Natural killer cell (primary cell): ENCODE measurements around the gene ABHD15. TPM values are rescaled to one million over a fixed set of nuclear protein-coding genes. Genes with fewer than 3 reads are reported as not detected.

Experiments used
- ATAC-seq, 3 donors: fragments of 150-1000 bp in 2 of 3; fragments of 200-7000 bp in 1 of 3; cut with Tn5 transposase; 1 replicate in 1 of 3; 2 replicates in 2 of 3; pipeline ENCODE4 v1.10.0; 2021; ENCODE audit warnings: mild to moderate bottlenecking in 2 of 3, moderate library complexity in 2 of 3
- DNase-seq, 2 donors: peaks; one replicate each; pipeline versions ENCODE4 v3.0.0 to v3.0.0-alpha.2; 2013 to 2021; ENCODE audit warnings: mixed read lengths in 1 of 2
- H3K27ac ChIP-seq: one replicate; pipeline ENCODE4 v1.5.1; 2013; ENCODE audit warnings: mild to moderate bottlenecking, low read length
- H3K27me3 ChIP-seq: one replicate; pipeline ENCODE4 v1.6.1; 2013; ENCODE audit warnings: low read length; ENCODE audit not compliant: control insufficient read depth, insufficient read depth
- H3K36me3 ChIP-seq: one replicate; pipeline ENCODE4 v1.6.1; 2013; ENCODE audit warnings: low read length; ENCODE audit not compliant: control insufficient read depth, insufficient read depth
- H3K4me1 ChIP-seq: one replicate; pipeline ENCODE4 v1.6.1; 2013; ENCODE audit warnings: low read length; ENCODE audit not compliant: control insufficient read depth, insufficient read depth
- H3K4me3 ChIP-seq: one replicate; pipeline ENCODE4 v1.5.1; 2013; ENCODE audit warnings: low read length
- H3K9me3 ChIP-seq: one replicate; pipeline ENCODE4 v1.6.1; 2013; ENCODE audit warnings: low read length; ENCODE audit not compliant: control insufficient read depth, insufficient read depth
- H3K27ac Mint-ChIP-seq, 2 donors: one replicate each; pipeline ENCODE4 v1.8.0; 2022; ENCODE audit warnings: mild to moderate bottlenecking in 2 of 2, mixed read lengths in 2 of 2, moderate library complexity in 1 of 2
- H3K27me3 Mint-ChIP-seq, 2 donors: one replicate each; pipeline ENCODE4 v1.8.0; 2022; ENCODE audit warnings: low read depth in 2 of 2, mixed read lengths in 2 of 2
- H3K36me3 Mint-ChIP-seq: one replicate; pipeline ENCODE4 v1.8.0; 2022; ENCODE audit warnings: mixed read lengths
- H3K4me1 Mint-ChIP-seq, 2 donors: one replicate each; pipeline ENCODE4 v1.8.0; 2022; ENCODE audit warnings: mixed read lengths in 2 of 2
- H3K4me3 Mint-ChIP-seq: one replicate; pipeline ENCODE4 v1.8.0; 2022; ENCODE audit warnings: mild to moderate bottlenecking, moderate library complexity, mixed read lengths
- H3K9me3 Mint-ChIP-seq, 2 donors: one replicate each; pipeline ENCODE4 v1.8.0; 2022; ENCODE audit warnings: mixed read lengths in 2 of 2
- WGBS: methylation state at CpG from one replicate; pipeline ENCODE4 v1.1.7; 2013; ENCODE audit warnings: missing lambda C conversion rate; ENCODE audit not compliant: insufficient coverage; 5-methylcytosine and 5-hydroxymethylcytosine counted together
- intact Hi-C: fragments of 100-400 bp; cut with micrococcal nuclease; formaldehyde crosslinking; loops from one replicate; pipeline ENCODE4 v1.14.2; 2022
- total RNA-seq, 4 donors: library from RNA; stranded (reverse); fragments of 120-200 nt in 1 of 4; gene quantifications; one replicate each; pipeline versions ENCODE4 v1.2.3 to v1.2.4, GENCODE V29; 2013 to 2022
- TF ChIP-seq, protein P1 (sequence below): fragments of 200-600 bp; IDR thresholded peaks from one replicate; pipeline ENCODE4 v1.8.0; 2022; ENCODE audit warnings: antibody characterized with exemption

The ABHD15 gene
- total RNA-seq, 3 donors from 2014 or later (not counting 1 experiment from before 2014, with no cell fraction given), result 31.7 to 33.8 (median 33.1) TPM

DNA sequence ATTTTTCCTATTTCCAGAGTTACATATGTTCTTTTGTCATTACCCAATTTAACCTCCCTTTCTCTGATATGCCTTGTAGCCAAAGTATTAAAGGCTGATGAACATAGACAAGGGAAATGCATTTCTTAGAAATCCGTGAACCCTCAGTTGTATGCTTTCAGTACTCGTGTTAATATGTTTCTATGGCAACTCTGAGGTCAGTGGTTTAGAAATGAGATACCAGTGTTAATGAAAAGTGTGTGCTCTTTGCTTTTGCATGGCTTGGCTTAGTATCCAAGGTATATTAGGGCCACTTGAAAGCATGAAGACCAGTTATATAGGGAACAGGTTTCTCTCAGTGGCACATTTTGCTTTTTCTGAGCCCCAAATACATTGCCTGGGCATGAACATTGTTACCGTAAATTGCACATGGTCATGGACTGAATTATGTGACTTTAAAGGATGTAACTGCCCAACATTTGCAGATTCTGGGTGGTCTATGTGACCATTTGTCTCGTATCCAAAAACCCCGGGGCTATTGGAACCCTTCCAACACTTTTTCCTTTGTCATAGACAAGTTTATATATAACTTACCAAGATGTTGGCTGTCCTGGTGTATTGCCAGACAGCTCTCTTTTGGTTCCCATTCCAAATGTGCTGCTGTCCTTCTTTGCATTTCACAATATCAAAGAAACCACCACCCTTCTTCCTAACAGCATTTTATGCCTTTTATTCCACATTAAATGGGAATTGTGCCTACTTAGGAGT lies 17.5 kb downstream of the ABHD15 start:
- intact Hi-C loops, result no loop called here
- DNase-seq (no peak), ATAC-seq (peak; percentile 50 to 84 (median 79))
- no peaks in the 10 kb centered on the region for H3K27me3 ChIP-seq
- no peaks in the 10 kb centered on the region for H3K9me3 Mint-ChIP-seq
- TF ChIP-seq, protein P1, sequence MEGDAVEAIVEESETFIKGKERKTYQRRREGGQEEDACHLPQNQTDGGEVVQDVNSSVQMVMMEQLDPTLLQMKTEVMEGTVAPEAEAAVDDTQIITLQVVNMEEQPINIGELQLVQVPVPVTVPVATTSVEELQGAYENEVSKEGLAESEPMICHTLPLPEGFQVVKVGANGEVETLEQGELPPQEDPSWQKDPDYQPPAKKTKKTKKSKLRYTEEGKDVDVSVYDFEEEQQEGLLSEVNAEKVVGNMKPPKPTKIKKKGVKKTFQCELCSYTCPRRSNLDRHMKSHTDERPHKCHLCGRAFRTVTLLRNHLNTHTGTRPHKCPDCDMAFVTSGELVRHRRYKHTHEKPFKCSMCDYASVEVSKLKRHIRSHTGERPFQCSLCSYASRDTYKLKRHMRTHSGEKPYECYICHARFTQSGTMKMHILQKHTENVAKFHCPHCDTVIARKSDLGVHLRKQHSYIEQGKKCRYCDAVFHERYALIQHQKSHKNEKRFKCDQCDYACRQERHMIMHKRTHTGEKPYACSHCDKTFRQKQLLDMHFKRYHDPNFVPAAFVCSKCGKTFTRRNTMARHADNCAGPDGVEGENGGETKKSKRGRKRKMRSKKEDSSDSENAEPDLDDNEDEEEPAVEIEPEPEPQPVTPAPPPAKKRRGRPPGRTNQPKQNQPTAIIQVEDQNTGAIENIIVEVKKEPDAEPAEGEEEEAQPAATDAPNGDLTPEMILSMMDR, result no peak
- peaks cover 13 to 21% of the 10 kb centered on the region in 2 donors for H3K4me1 Mint-ChIP-seq
- peak overlapping the region; percentile 34 to 61 for H3K27ac Mint-ChIP-seq
- WGBS, result 36% methylated on average over 5 of the region's 5 CpGs
- no peak overlapping the region for H3K4me3 Mint-ChIP-seq
- H3K27ac ChIP-seq, result no peak overlapping the region
- no peaks in the 10 kb centered on the region for H3K9me3 ChIP-seq
- peaks cover 3% of the 10 kb centered on the region for H3K36me3 ChIP-seq
- H3K36me3 Mint-ChIP-seq, result no peaks in the 10 kb centered on the region
- no peak overlapping the region for H3K4me3 ChIP-seq
- no peaks in the 10 kb centered on the region for H3K27me3 Mint-ChIP-seq
- H3K4me1 ChIP-seq, result no peaks in the 10 kb centered on the region

DNA sequence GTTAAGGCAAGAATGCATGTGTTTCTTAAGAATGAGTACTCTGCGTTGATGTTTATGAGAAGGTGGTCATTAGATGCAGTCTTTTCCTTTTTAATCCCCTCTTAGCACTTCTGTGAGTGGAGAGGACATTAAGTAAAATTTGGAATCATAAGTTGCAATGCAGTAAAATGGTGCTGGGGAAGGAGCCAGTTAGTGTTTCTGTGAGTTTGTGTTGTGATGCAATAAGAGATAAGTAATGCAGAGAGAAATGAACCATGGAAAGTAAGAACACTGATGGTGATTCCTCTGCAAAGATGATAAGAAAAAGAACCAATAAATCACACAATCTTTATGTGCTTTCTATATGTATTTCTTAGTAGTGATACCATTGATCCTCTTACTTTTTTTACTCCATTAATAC lies 20.0 kb downstream of the ABHD15 start:
- Mint-ChIP-seq H3K27me3 (no peaks in the 10 kb centered on the region), H3K36me3 (peaks cover 12% of the 10 kb centered on the region), H3K27ac (peak overlapping the region; percentile 6 to 70), H3K4me1 (peaks cover 13 to 21% of the 10 kb centered on the region in 2 donors), H3K4me3 (no peak overlapping the region), H3K9me3 (no peaks in the 10 kb centered on the region)
- ATAC-seq, result no peak
- 100% methylated on average over 1 of the region's 1 CpG for WGBS
- Histone ChIP-seq H3K36me3 (peaks cover 22% of the 10 kb centered on the region), H3K4me1 (no peaks in the 10 kb centered on the region), H3K27me3 (no peaks in the 10 kb centered on the region), H3K4me3 (no peak overlapping the region), H3K27ac (no peak overlapping the region), H3K9me3 (no peaks in the 10 kb centered on the region)
- no peak for DNase-seq
- TF ChIP-seq, protein P1, result no peak
- intact Hi-C loops, result no loop called here

DNA sequence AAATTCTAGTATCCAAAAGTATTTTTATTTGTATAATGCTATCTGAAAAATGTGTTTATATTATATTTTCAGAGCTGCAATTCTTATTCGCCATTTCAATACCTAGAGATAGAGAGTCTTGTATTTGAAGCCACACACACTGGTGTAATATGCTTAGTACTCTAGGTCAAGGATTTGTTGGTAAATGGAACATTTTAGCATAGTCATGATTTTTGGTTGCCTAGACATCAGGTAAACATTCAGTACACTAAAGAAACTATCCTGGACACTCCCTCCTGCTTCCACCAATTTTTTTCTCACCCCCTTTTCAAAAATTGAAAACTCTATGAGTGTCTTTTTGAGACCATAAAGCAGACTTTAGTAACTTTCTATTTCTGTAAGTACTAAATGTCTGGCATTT lies 20.8 kb downstream of the ABHD15 start:
- no peaks in the 10 kb centered on the region for H3K27me3 Mint-ChIP-seq
- H3K27ac Mint-ChIP-seq, result peak overlapping the region; percentile 6 to 70
- H3K36me3 Mint-ChIP-seq, result peaks cover 12% of the 10 kb centered on the region
- H3K4me1 Mint-ChIP-seq, result peaks cover 13 to 21% of the 10 kb centered on the region in 2 donors
- intact Hi-C loops, result no loop called here
- Histone ChIP-seq H3K4me1 (no peaks in the 10 kb centered on the region), H3K36me3 (peaks cover 22% of the 10 kb centered on the region), H3K9me3 (no peaks in the 10 kb centered on the region), H3K4me3 (no peak overlapping the region), H3K27ac (no peak overlapping the region), H3K27me3 (no peaks in the 10 kb centered on the region)
- no peak overlapping the region for H3K4me3 Mint-ChIP-seq
- 100% methylated on average over 1 of the region's 1 CpG for WGBS
- TF ChIP-seq, protein P1, result no peak
- ATAC-seq, result no peak
- H3K9me3 Mint-ChIP-seq, result no peaks in the 10 kb centered on the region
- DNase-seq, result no peak

DNA sequence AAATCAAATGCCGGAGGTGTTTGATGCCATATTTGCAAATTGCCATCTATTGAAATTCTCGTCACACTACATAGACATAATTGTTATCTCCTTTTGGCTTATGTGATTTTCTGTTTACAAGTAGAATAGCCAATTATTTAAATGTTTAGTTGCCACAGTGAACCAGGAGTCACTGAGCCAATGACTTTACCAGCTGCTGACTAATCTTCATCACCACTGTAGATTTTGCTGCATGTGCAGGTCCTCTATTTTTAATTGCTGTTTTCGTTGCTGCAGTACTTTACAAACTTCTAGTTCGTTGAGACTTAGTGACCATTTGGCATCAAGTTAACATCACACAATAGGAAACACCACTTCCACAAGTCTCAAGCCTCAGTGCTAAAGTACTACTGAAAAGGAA lies 22.8 kb downstream of the ABHD15 start:
- H3K27me3 ChIP-seq, result no peaks in the 10 kb centered on the region
- intact Hi-C loops, result no loop called here
- no peak overlapping the region for H3K27ac Mint-ChIP-seq
- 96% methylated on average over 4 of the region's 4 CpGs for WGBS
- ATAC-seq (no peak), DNase-seq (no peak)
- no peaks in the 10 kb centered on the region for H3K9me3 Mint-ChIP-seq
- TF ChIP-seq, protein P1, result no peak
- H3K27me3 Mint-ChIP-seq, result no peaks in the 10 kb centered on the region
- peaks cover 24% of the 10 kb centered on the region for H3K36me3 ChIP-seq
- H3K9me3 ChIP-seq, result no peaks in the 10 kb centered on the region
- no peaks in the 10 kb centered on the region for H3K4me1 ChIP-seq
- peaks cover 12% of the 10 kb centered on the region for H3K36me3 Mint-ChIP-seq
- no peak overlapping the region for H3K4me3 Mint-ChIP-seq
- no peak overlapping the region for H3K27ac ChIP-seq
- H3K4me3 ChIP-seq, result no peak overlapping the region
- peaks cover 3 to 11% of the 10 kb centered on the region in 2 donors for H3K4me1 Mint-ChIP-seq
